T-helper 17 cell (primary cell): ENCODE data around the gene COBL. TPM values are rescaled to one million over a fixed set of nuclear protein-coding genes. Genes with fewer than 3 reads are reported as not detected.

Experiments used
- ATAC-seq: fragments of 150-1000 bp; cut with Tn5 transposase; 2 replicates; pipeline ENCODE4 v1.10.0; 2021; ENCODE audit warnings: mild to moderate bottlenecking, moderate library complexity
- DNase-seq, 3 donors: peaks; one replicate each; pipeline versions ENCODE4 v3.0.0 to v3.0.0-alpha.2; 2020 to 2021
- H3K9me3 ChIP-seq: one replicate; pipeline ENCODE4 v1.7.0; 2013; ENCODE audit warnings: low read length, mild to moderate bottlenecking; ENCODE audit not compliant: control insufficient read depth, poor library complexity, severe bottlenecking
- H3K27ac Mint-ChIP-seq: one replicate; pipeline ENCODE4 v1.8.0; 2022; ENCODE audit warnings: mild to moderate bottlenecking, moderate library complexity, mixed read lengths
- H3K27me3 Mint-ChIP-seq: one replicate; pipeline ENCODE4 v1.8.0; 2022; ENCODE audit warnings: mixed read lengths
- H3K36me3 Mint-ChIP-seq: one replicate; pipeline ENCODE4 v1.8.0; 2022; ENCODE audit warnings: low read depth, mixed read lengths
- H3K4me1 Mint-ChIP-seq: one replicate; pipeline ENCODE4 v1.8.0; 2022; ENCODE audit warnings: mild to moderate bottlenecking, mixed read lengths
- H3K4me3 Mint-ChIP-seq: one replicate; pipeline ENCODE4 v1.8.0; 2022; ENCODE audit warnings: mild to moderate bottlenecking, moderate library complexity, mixed read lengths
- total RNA-seq, 4 donors: library from RNA in 2 of 4; stranded (reverse) in 2 of 4; gene quantifications; one replicate each; pipeline ENCODE4 v1.2.3 and lab custom pipeline; 2022 to 2026

COBL gene
- total RNA-seq, 2 donors from 2014 or later = not detected

- no peak overlapping the region for H3K4me3 Mint-ChIP-seq
- DNase-seq (no peak), ATAC-seq (no peak)
- H3K27ac Mint-ChIP-seq = no peak overlapping the region
- H3K9me3 ChIP-seq = no peaks in the 10 kb centered on the region
- no peaks in the 10 kb centered on the region for H3K4me1 Mint-ChIP-seq
- H3K36me3 Mint-ChIP-seq = no peaks in the 10 kb centered on the region
- H3K27me3 Mint-ChIP-seq = peaks cover 25% of the 10 kb centered on the region
These were observed 45.6 kb downstream of the COBL start for GRCh38 chr7:51270965-51271364.

GRCh38 chr7:51269911-51270310, 46.7 kb downstream of the COBL start:
- Mint-ChIP-seq H3K4me3 (no peak overlapping the region), H3K27ac (no peak overlapping the region), H3K4me1 (no peaks in the 10 kb centered on the region), H3K27me3 (peaks cover 15% of the 10 kb centered on the region), H3K36me3 (no peaks in the 10 kb centered on the region)
- ATAC-seq = no peak
- DNase-seq = no peak
- H3K9me3 ChIP-seq = no peaks in the 10 kb centered on the region

- no peaks in the 10 kb centered on the region for H3K4me1 Mint-ChIP-seq
- DNase-seq = no peak
- no peak overlapping the region for H3K27ac Mint-ChIP-seq
- H3K4me3 Mint-ChIP-seq = no peak overlapping the region
- no peak for ATAC-seq
- no peaks in the 10 kb centered on the region for H3K36me3 Mint-ChIP-seq
- H3K9me3 ChIP-seq = no peaks in the 10 kb centered on the region
- H3K27me3 Mint-ChIP-seq = peaks cover 14% of the 10 kb centered on the region
These were observed 47.3 kb downstream of the COBL start for GRCh38 chr7:51269321-51269720.

- Mint-ChIP-seq H3K27me3 (peaks cover 10% of the 10 kb centered on the region), H3K36me3 (no peaks in the 10 kb centered on the region), H3K4me3 (no peak overlapping the region), H3K4me1 (no peaks in the 10 kb centered on the region), H3K27ac (no peak overlapping the region)
- no peaks in the 10 kb centered on the region for H3K9me3 ChIP-seq
- ATAC-seq (no peak), DNase-seq (no peak)
These were observed 47.8 kb downstream of the COBL start for GRCh38 chr7:51268859-51269258.

- DNase-seq (no peak), ATAC-seq (no peak)
- H3K27me3 Mint-ChIP-seq = peaks cover 18% of the 10 kb centered on the region
- H3K27ac Mint-ChIP-seq = no peak overlapping the region
- no peaks in the 10 kb centered on the region for H3K9me3 ChIP-seq
- peaks cover 4% of the 10 kb centered on the region for H3K4me1 Mint-ChIP-seq
- H3K4me3 Mint-ChIP-seq = no peak overlapping the region
- H3K36me3 Mint-ChIP-seq = peaks cover under 1% of the 10 kb centered on the region
These were observed 49.4 kb downstream of the COBL start for GRCh38 chr7:51267169-51267568.

- no peak overlapping the region for H3K27ac Mint-ChIP-seq
- peaks cover 6% of the 10 kb centered on the region for H3K4me1 Mint-ChIP-seq
- H3K27me3 Mint-ChIP-seq = peaks cover 31% of the 10 kb centered on the region
- peaks cover 2% of the 10 kb centered on the region for H3K36me3 Mint-ChIP-seq
- no peak overlapping the region for H3K4me3 Mint-ChIP-seq
- ATAC-seq (no peak), DNase-seq (no peak)
- H3K9me3 ChIP-seq = no peaks in the 10 kb centered on the region
These were observed 51.3 kb downstream of the COBL start for GRCh38 chr7:51265066-51265907.

GRCh38 chr7:51263631-51264484, 52.8 kb downstream of the COBL start:
- no peak for DNase-seq
- H3K27me3 Mint-ChIP-seq = peaks cover 32% of the 10 kb centered on the region

GRCh38 chr7:51262796-51263531, 53.6 kb downstream of the COBL start:
- Mint-ChIP-seq H3K27me3 (peaks cover 32% of the 10 kb centered on the region), H3K4me1 (peaks cover 6% of the 10 kb centered on the region), H3K27ac (no peak overlapping the region), H3K4me3 (no peak overlapping the region), H3K36me3 (peaks cover 2% of the 10 kb centered on the region)
- DNase-seq = no peak
- H3K9me3 ChIP-seq = no peaks in the 10 kb centered on the region
- no peak for ATAC-seq

More at GRCh38 chr7:51263631-51264484, 52.8 kb downstream of the COBL start:
- no peak overlapping the region for H3K4me3 Mint-ChIP-seq
- H3K36me3 Mint-ChIP-seq = peaks cover 2% of the 10 kb centered on the region
- H3K4me1 Mint-ChIP-seq = peaks cover 6% of the 10 kb centered on the region
- no peak for ATAC-seq
- no peak overlapping the region for H3K27ac Mint-ChIP-seq
- no peaks in the 10 kb centered on the region for H3K9me3 ChIP-seq

GRCh38 chr7:51261950-51262795, 54.4 kb downstream of the COBL start:
- H3K36me3 Mint-ChIP-seq = peaks cover 2% of the 10 kb centered on the region
- no peak for ATAC-seq
- no peak for DNase-seq
- H3K27me3 Mint-ChIP-seq = peaks cover 30% of the 10 kb centered on the region
- peaks cover 6% of the 10 kb centered on the region for H3K4me1 Mint-ChIP-seq
- no peak overlapping the region for H3K4me3 Mint-ChIP-seq
- H3K9me3 ChIP-seq = no peaks in the 10 kb centered on the region
- H3K27ac Mint-ChIP-seq = no peak overlapping the region

- Mint-ChIP-seq H3K27ac (no peak overlapping the region), H3K4me1 (peaks cover 6% of the 10 kb centered on the region), H3K27me3 (peaks cover 38% of the 10 kb centered on the region), H3K36me3 (peaks cover 2% of the 10 kb centered on the region), H3K4me3 (no peak overlapping the region)
- no peaks in the 10 kb centered on the region for H3K9me3 ChIP-seq
- no peak for ATAC-seq
- DNase-seq = no peak
These were observed 55.3 kb downstream of the COBL start for GRCh38 chr7:51261117-51261835.

- H3K9me3 ChIP-seq = no peaks in the 10 kb centered on the region
- peaks cover 42% of the 10 kb centered on the region for H3K27me3 Mint-ChIP-seq
- ATAC-seq (no peak), DNase-seq (no peak)
- peaks cover 6% of the 10 kb centered on the region for H3K4me1 Mint-ChIP-seq
- no peak overlapping the region for H3K4me3 Mint-ChIP-seq
- H3K36me3 Mint-ChIP-seq = peaks cover 2% of the 10 kb centered on the region
- no peak overlapping the region for H3K27ac Mint-ChIP-seq
These were observed 56.1 kb downstream of the COBL start for GRCh38 chr7:51260516-51260915.

- Mint-ChIP-seq H3K27me3 (peaks cover 48% of the 10 kb centered on the region), H3K27ac (no peak overlapping the region), H3K4me3 (no peak overlapping the region), H3K4me1 (peaks cover 6% of the 10 kb centered on the region), H3K36me3 (peaks cover 2% of the 10 kb centered on the region)
- ATAC-seq (no peak), DNase-seq (no peak)
- H3K9me3 ChIP-seq = no peaks in the 10 kb centered on the region
These were observed 56.8 kb downstream of the COBL start for GRCh38 chr7:51259766-51260165.
